Brain microvascular endothelial cell (primary cell): ENCODE measurements around the gene EDIL3.
A peak's percentile ranks its signal among the peaks of the same experiment; 100 is the strongest.

Experiments used
- DNase-seq: peaks from one replicate; pipeline ENCODE4 v3.0.0-alpha.2; 2020
- H3K27ac ChIP-seq: fragments of 250-450 bp; sonication (Bioruptor Pico); 2 replicates; pipeline ENCODE4 v1.5.1; 2020; ENCODE audit warnings: mild to moderate bottlenecking, moderate library complexity
- H3K27me3 ChIP-seq: fragments of 250-450 bp; sonication (Bioruptor Pico); replicated peaks from 2 replicates; pipeline ENCODE4 v1.5.1; 2020; ENCODE audit warnings: mild to moderate bottlenecking
- H3K36me3 ChIP-seq: fragments of 250-450 bp; sonication (Bioruptor Pico); replicated peaks from 2 replicates; pipeline ENCODE4 v1.5.1; 2020; ENCODE audit warnings: mild to moderate bottlenecking
- H3K4me3 ChIP-seq: 2 replicates; pipeline ENCODE4 v1.5.1; 2011; ENCODE audit warnings: low read depth, mild to moderate bottlenecking, control low read depth, low read length, moderate library complexity
- in situ Hi-C: cut with HindIII; loops from 2 replicates; pipeline ENCODE4 v1.10.0; 2017; ENCODE audit warnings: low sequenced_read_pairs, low pct_ligation_motif_present
- TF ChIP-seq, protein P1 (sequence below): IDR thresholded peaks from 2 replicates; pipeline ENCODE4 v1.5.1; 2011; ENCODE audit warnings: low read depth, mild to moderate bottlenecking, moderate library complexity, low read length, control low read depth, inconsistent platforms; ENCODE audit errors: missing control alignments

Gene EDIL3

GRCh38 chr5:84374568-84374967 lies 10.1 kb downstream of the EDIL3 start:
- in situ Hi-C loops = no loop called here
- Histone ChIP-seq H3K4me3 (no peak overlapping the region), H3K27me3 (no peaks in the 10 kb centered on the region), H3K36me3 (no peaks in the 10 kb centered on the region), H3K27ac (peak overlapping the region; percentile 88)
- TF ChIP-seq, protein P1, sequence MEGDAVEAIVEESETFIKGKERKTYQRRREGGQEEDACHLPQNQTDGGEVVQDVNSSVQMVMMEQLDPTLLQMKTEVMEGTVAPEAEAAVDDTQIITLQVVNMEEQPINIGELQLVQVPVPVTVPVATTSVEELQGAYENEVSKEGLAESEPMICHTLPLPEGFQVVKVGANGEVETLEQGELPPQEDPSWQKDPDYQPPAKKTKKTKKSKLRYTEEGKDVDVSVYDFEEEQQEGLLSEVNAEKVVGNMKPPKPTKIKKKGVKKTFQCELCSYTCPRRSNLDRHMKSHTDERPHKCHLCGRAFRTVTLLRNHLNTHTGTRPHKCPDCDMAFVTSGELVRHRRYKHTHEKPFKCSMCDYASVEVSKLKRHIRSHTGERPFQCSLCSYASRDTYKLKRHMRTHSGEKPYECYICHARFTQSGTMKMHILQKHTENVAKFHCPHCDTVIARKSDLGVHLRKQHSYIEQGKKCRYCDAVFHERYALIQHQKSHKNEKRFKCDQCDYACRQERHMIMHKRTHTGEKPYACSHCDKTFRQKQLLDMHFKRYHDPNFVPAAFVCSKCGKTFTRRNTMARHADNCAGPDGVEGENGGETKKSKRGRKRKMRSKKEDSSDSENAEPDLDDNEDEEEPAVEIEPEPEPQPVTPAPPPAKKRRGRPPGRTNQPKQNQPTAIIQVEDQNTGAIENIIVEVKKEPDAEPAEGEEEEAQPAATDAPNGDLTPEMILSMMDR = no peak
- DNase-seq = peak; percentile 29

- H3K36me3 ChIP-seq = no peaks in the 10 kb centered on the region
- peak overlapping the region; percentile 88 for H3K27ac ChIP-seq
- no peak for DNase-seq
- in situ Hi-C loops = no loop called here
- TF ChIP-seq, protein P1 = no peak
- H3K4me3 ChIP-seq = no peak overlapping the region
- no peaks in the 10 kb centered on the region for H3K27me3 ChIP-seq
These were observed 11.2 kb downstream of the EDIL3 start for GRCh38 chr5:84373506-84373905.

DNA sequence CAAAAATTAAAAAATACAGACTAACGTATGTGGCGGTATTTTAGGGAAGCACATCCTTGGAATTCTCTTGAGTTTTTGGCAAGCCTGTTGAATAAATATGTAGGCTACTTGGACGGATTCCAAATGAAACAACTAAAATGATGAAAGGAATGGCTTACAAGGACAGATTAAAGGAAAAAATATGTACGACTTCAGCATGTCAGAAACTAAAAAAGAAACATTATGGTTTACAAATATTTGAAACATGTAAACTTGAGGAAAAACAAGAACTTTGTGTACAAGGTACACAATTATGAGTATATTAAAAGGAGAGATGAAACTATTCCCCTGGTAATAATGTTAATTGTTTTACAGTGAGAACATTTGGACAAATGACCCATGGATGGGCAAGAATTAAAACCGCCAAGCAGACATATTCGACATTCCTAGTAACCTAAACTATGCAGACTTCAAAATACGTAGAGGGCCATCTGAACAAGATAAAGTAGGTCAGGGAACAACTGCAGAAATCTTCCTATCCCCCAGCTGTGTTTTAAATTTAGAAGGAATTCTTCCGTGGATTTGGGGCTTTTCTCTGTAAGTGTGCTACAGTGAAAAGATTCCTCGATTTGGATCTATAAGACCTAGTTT lies 12.5 kb downstream of the EDIL3 start:
- DNase-seq = peak; percentile 82
- in situ Hi-C loops = no loop called here
- H3K27ac ChIP-seq = peak overlapping the region; percentile 88

GRCh38 chr5:84370176-84370575 lies 14.5 kb downstream of the EDIL3 start:
- TF ChIP-seq, protein P1 = no peak
- no peaks in the 10 kb centered on the region for H3K27me3 ChIP-seq
- no peak overlapping the region for H3K27ac ChIP-seq
- H3K4me3 ChIP-seq = no peak overlapping the region
- DNase-seq = no peak
- H3K36me3 ChIP-seq = no peaks in the 10 kb centered on the region
- in situ Hi-C loops = no loop called here

More for the DNA sequence above, 12.5 kb downstream of the EDIL3 start:
- H3K27me3 ChIP-seq = no peaks in the 10 kb centered on the region
- TF ChIP-seq, protein P1 = no peak
- no peaks in the 10 kb centered on the region for H3K36me3 ChIP-seq
- H3K4me3 ChIP-seq = no peak overlapping the region

GRCh38 chr5:84364043-84364442 lies 20.6 kb downstream of the EDIL3 start:
- Histone ChIP-seq H3K36me3 (no peaks in the 10 kb centered on the region), H3K27me3 (no peaks in the 10 kb centered on the region), H3K27ac (peak overlapping the region; percentile 19), H3K4me3 (no peak overlapping the region)
- no peak for DNase-seq
- in situ Hi-C loops = no loop called here
- TF ChIP-seq, protein P1 = no peak

DNA sequence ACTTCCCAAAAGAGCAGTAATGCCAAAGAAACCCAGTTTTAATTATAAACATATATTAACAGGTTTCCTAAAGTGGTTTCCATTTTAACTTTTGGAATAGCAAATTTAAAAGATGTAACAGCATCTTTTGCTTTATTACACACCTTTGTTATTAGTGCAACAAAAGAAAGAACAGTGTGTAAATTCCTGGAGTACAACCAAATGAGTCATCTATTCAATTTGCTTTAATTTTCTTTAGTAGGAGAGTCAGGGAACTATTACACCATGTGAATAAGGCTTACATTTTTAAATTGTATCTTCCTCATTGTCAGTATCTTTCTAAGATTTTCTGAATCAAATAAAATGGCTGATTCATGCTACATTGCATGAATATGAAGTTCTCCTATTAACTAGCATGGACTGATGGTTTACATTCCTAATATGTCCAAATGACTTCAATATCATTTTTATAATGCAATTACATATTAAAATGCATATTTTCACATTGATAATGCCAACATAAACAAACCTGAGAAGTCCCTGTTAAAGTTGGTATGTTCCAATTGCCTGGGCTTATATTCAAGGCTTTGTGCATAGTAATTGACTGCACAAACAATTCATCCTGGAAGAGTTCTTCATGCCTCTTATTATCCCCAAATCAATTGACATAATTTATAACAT lies 22.5 kb downstream of the EDIL3 start:
- TF ChIP-seq, protein P1 = no peak
- Histone ChIP-seq H3K36me3 (no peaks in the 10 kb centered on the region), H3K27ac (no peak overlapping the region), H3K4me3 (no peak overlapping the region), H3K27me3 (no peaks in the 10 kb centered on the region)
- no peak for DNase-seq
- in situ Hi-C loops = no loop called here
